ENCODE data around the gene HSF5.
"Not testable (repeated sequence)": the region's sequence is repeated elsewhere in the genome, so short reads cannot be mapped to it uniquely, and the experiment has no call there.

HSF5 gene

GRCh38 chr17:58507123-58507634 lies 19.0 kb upstream of the HSF5 start:
- H3K4me3 Mint-ChIP-seq: no peak overlapping the region
- H3K27me3 Mint-ChIP-seq: no peaks in the 10 kb centered on the region
- H3K36me3 Mint-ChIP-seq: peaks cover 12% of the 10 kb centered on the region
- H3K4me1 Mint-ChIP-seq (ENCODE audit: low read depth): peaks cover 5% of the 10 kb centered on the region
- no peak overlapping the region for H3K27ac Mint-ChIP-seq
- H3K9me3 Mint-ChIP-seq (ENCODE audit: low read depth): no peaks in the 10 kb centered on the region

- H3K4me1 Mint-ChIP-seq (ENCODE audit: low read depth): peaks cover 2% of the 10 kb centered on the region
- H3K36me3 Mint-ChIP-seq: peaks cover 12% of the 10 kb centered on the region
- no peaks in the 10 kb centered on the region for H3K27me3 Mint-ChIP-seq
- no peak overlapping the region for H3K27ac Mint-ChIP-seq
- no peak overlapping the region for H3K4me3 Mint-ChIP-seq
- no peaks in the 10 kb centered on the region for H3K9me3 Mint-ChIP-seq (ENCODE audit: low read depth)
These were observed 18.3 kb upstream of the HSF5 start for GRCh38 chr17:58506354-58507080.

- no peaks in the 10 kb centered on the region for H3K27me3 Mint-ChIP-seq
- no peak overlapping the region for H3K27ac Mint-ChIP-seq
- peaks cover 7% of the 10 kb centered on the region for H3K36me3 Mint-ChIP-seq
- no peak overlapping the region for H3K4me3 Mint-ChIP-seq
- no peaks in the 10 kb centered on the region for H3K4me1 Mint-ChIP-seq (ENCODE audit: low read depth)
- H3K9me3 Mint-ChIP-seq (ENCODE audit: low read depth): no peaks in the 10 kb centered on the region
These were observed 16.7 kb upstream of the HSF5 start for GRCh38 chr17:58504826-58505351.

GRCh38 chr17:58503866-58504265 lies 15.7 kb upstream of the HSF5 start:
- peaks cover 7% of the 10 kb centered on the region for H3K36me3 Mint-ChIP-seq
- no peak overlapping the region for H3K27ac Mint-ChIP-seq
- no peaks in the 10 kb centered on the region for H3K27me3 Mint-ChIP-seq
- no peaks in the 10 kb centered on the region for H3K9me3 Mint-ChIP-seq (ENCODE audit: low read depth)
- no peak overlapping the region for H3K4me3 Mint-ChIP-seq
- peaks cover 2% of the 10 kb centered on the region for H3K4me1 Mint-ChIP-seq (ENCODE audit: low read depth)

GRCh38 chr17:58503134-58503533 lies 14.9 kb upstream of the HSF5 start:
- H3K27ac Mint-ChIP-seq; H3K36me3 Mint-ChIP-seq; H3K4me3 Mint-ChIP-seq; H3K27me3 Mint-ChIP-seq; H3K9me3 Mint-ChIP-seq (ENCODE audit: low read depth); H3K4me1 Mint-ChIP-seq (ENCODE audit: low read depth): not testable (repeated sequence)

- Mint-ChIP-seq H3K4me1 (ENCODE audit: low read depth) (peaks cover 2% of the 10 kb centered on the region), H3K36me3 (peaks cover 9% of the 10 kb centered on the region), H3K9me3 (ENCODE audit: low read depth) (no peaks in the 10 kb centered on the region), H3K27ac (no peak overlapping the region), H3K4me3 (no peak overlapping the region), H3K27me3 (no peaks in the 10 kb centered on the region)
These were observed 13.2 kb upstream of the HSF5 start for GRCh38 chr17:58501451-58501850.

- H3K36me3 Mint-ChIP-seq: peaks cover 11% of the 10 kb centered on the region
- no peaks in the 10 kb centered on the region for H3K27me3 Mint-ChIP-seq
- H3K27ac Mint-ChIP-seq: peak overlapping the region; percentile 16
These were observed 10.1 kb upstream of the HSF5 start for GRCh38 chr17:58498177-58498828.

GRCh38 chr17:58493506-58493905 lies 5.3 kb upstream of the HSF5 start:
- Mint-ChIP-seq H3K36me3 (peaks cover 30% of the 10 kb centered on the region), H3K9me3 (ENCODE audit: low read depth) (no peaks in the 10 kb centered on the region), H3K27ac (no peak overlapping the region), H3K27me3 (no peaks in the 10 kb centered on the region), H3K4me1 (ENCODE audit: low read depth) (peaks cover 13% of the 10 kb centered on the region), H3K4me3 (no peak overlapping the region)

More at GRCh38 chr17:58498177-58498828, 10.1 kb upstream of the HSF5 start:
- Mint-ChIP-seq H3K4me1 (ENCODE audit: low read depth) (peaks cover 2% of the 10 kb centered on the region), H3K4me3 (no peak overlapping the region), H3K9me3 (ENCODE audit: low read depth) (no peaks in the 10 kb centered on the region)

- Mint-ChIP-seq H3K36me3 (peaks cover 27% of the 10 kb centered on the region), H3K27ac (peak overlapping the region; percentile 83), H3K9me3 (ENCODE audit: low read depth) (no peaks in the 10 kb centered on the region), H3K4me1 (ENCODE audit: low read depth) (peaks cover 14% of the 10 kb centered on the region), H3K27me3 (no peaks in the 10 kb centered on the region), H3K4me3 (peak overlapping the region; percentile 49)
These were observed 4.3 kb upstream of the HSF5 start for GRCh38 chr17:58492238-58493121.

- H3K36me3 Mint-ChIP-seq: peaks cover 25% of the 10 kb centered on the region
- peaks cover 16% of the 10 kb centered on the region for H3K4me1 Mint-ChIP-seq (ENCODE audit: low read depth)
- H3K9me3 Mint-ChIP-seq (ENCODE audit: low read depth): no peaks in the 10 kb centered on the region
- no peaks in the 10 kb centered on the region for H3K27me3 Mint-ChIP-seq
- H3K4me3 Mint-ChIP-seq: no peak overlapping the region
- no peak overlapping the region for H3K27ac Mint-ChIP-seq
These were observed 3.4 kb upstream of the HSF5 start for GRCh38 chr17:58491510-58492045.

GRCh38 chr17:58488428-58488890 lies 251 bp upstream of the HSF5 start:
- Mint-ChIP-seq H3K4me3 (peak overlapping the region; percentile 67), H3K9me3 (ENCODE audit: low read depth) (no peaks in the 10 kb centered on the region), H3K27ac (peak overlapping the region; percentile 76), H3K36me3 (peaks cover 21% of the 10 kb centered on the region), H3K4me1 (ENCODE audit: low read depth) (peaks cover 29% of the 10 kb centered on the region), H3K27me3 (no peaks in the 10 kb centered on the region)

- no peak overlapping the region for H3K4me3 Mint-ChIP-seq
- peaks cover 7% of the 10 kb centered on the region for H3K36me3 Mint-ChIP-seq
- H3K27ac Mint-ChIP-seq: peak overlapping the region; percentile 58
- no peaks in the 10 kb centered on the region for H3K9me3 Mint-ChIP-seq (ENCODE audit: low read depth)
- H3K4me1 Mint-ChIP-seq (ENCODE audit: low read depth): peaks cover 19% of the 10 kb centered on the region
- no peaks in the 10 kb centered on the region for H3K27me3 Mint-ChIP-seq
These were observed 3.6 kb downstream of the HSF5 start for GRCh38 chr17:58484600-58484999.

- peaks cover 13% of the 10 kb centered on the region for H3K4me1 Mint-ChIP-seq (ENCODE audit: low read depth)
- not testable (repeated sequence) for H3K4me3 Mint-ChIP-seq; H3K27me3 Mint-ChIP-seq; H3K27ac Mint-ChIP-seq; H3K36me3 Mint-ChIP-seq; H3K9me3 Mint-ChIP-seq (ENCODE audit: low read depth)
These were observed 6.4 kb downstream of the HSF5 start for GRCh38 chr17:58481798-58482197.

GRCh38 chr17:58480090-58480489 lies 8.1 kb downstream of the HSF5 start:
- H3K27me3 Mint-ChIP-seq: no peaks in the 10 kb centered on the region
- peaks cover 9% of the 10 kb centered on the region for H3K4me1 Mint-ChIP-seq (ENCODE audit: low read depth)
- H3K36me3 Mint-ChIP-seq: peaks cover 5% of the 10 kb centered on the region
- no peak overlapping the region for H3K27ac Mint-ChIP-seq
- H3K9me3 Mint-ChIP-seq (ENCODE audit: low read depth): no peaks in the 10 kb centered on the region
- no peak overlapping the region for H3K4me3 Mint-ChIP-seq

Data from activated naive CD8-positive, alpha-beta T cell (primary cell).